HEK293 (cell line): ENCODE results near the gene PITX1.

Source experiments
- CTCF ChIA-PET: fragments of 350-600 bp; formaldehyde crosslinking; extraction: SDS; loops from one replicate; lab custom pipeline; 2021; ENCODE audit warnings: antibody characterized with exemption; lab: Yijun Ruan, JAX
- POLR2A ChIA-PET: fragments of 300-600 bp; formaldehyde crosslinking; extraction: SDS; loops from one replicate; lab custom pipeline; 2020; ENCODE audit warnings: antibody characterized with exemption, inconsistent platforms; lab: Yijun Ruan, JAX
- H3K27ac ChIP-seq: fragments of 200-500 bp; sonication (Bioruptor generic); 2 replicates; pipeline ENCODE4 v1.5.1; 2014; ENCODE audit warnings: low read depth, low read length, control low read depth, inconsistent platforms; ENCODE audit errors: extremely low read depth
- H3K36me3 ChIP-seq, 2 experiments: fragments of 200-500 bp in 1 of 2; sonication (Bioruptor generic) in 1 of 2; 1 replicate in 1 of 2; 2 replicates in 1 of 2; pipeline ENCODE4 v1.5.1; 2014 to 2017; ENCODE audit warnings: inconsistent platforms in 2 of 2, low read length in 2 of 2; ENCODE audit not compliant: control insufficient read depth in 2 of 2, insufficient read depth in 1 of 2
- H3K4me1 ChIP-seq: fragments of 200-500 bp; sonication (Bioruptor generic); 2 replicates; pipeline ENCODE4 v1.5.1; 2014; ENCODE audit warnings: mild to moderate bottlenecking, low read length, inconsistent platforms; ENCODE audit not compliant: control insufficient read depth, insufficient read depth
- H3K4me3 ChIP-seq: 2 replicates; pipeline ENCODE4 v1.5.1; 2011; ENCODE audit warnings: low read depth, mild to moderate bottlenecking, control low read depth, low read length, moderate library complexity
- H3K9me3 ChIP-seq: fragments of 200-500 bp; sonication (Bioruptor generic); 2 replicates; pipeline ENCODE4 v1.5.1; 2014; ENCODE audit warnings: low read depth, low read length, inconsistent platforms; ENCODE audit not compliant: control insufficient read depth, insufficient read depth
- HOXD13 ChIP-seq: sonication (generic); formaldehyde crosslinking; IDR thresholded peaks from 2 replicates; pipeline ENCODE4 v1.8.0; 2022; ENCODE audit warnings: missing genetic modification reagents, borderline replicate concordance
- INSM2 ChIP-seq: fragments of 450-650 bp; formaldehyde crosslinking; IDR thresholded peaks from 2 replicates; pipeline ENCODE4 v1.5.1; 2016; ENCODE audit warnings: missing biosample characterization, missing genetic modification characterization
- KLF1 ChIP-seq: fragments of 450-650 bp; formaldehyde crosslinking; IDR thresholded peaks from 2 replicates; pipeline ENCODE4 v1.5.1; 2016; ENCODE audit warnings: missing biosample characterization, missing genetic modification characterization
- SP7 ChIP-seq: fragments of 450-650 bp; formaldehyde crosslinking; IDR thresholded peaks from 2 replicates; pipeline ENCODE4 v1.5.1; 2016; ENCODE audit warnings: missing biosample characterization, missing genetic modification characterization
- ZBTB10 ChIP-seq: fragments of 450-650 bp; formaldehyde crosslinking; IDR thresholded peaks from 2 replicates; pipeline ENCODE4 v1.5.1; 2016; ENCODE audit warnings: missing biosample characterization, missing genetic modification characterization
- ZIC2 ChIP-seq: fragments of 450-650 bp; formaldehyde crosslinking; IDR thresholded peaks from 2 replicates; pipeline ENCODE4 v1.5.1; 2016; ENCODE audit warnings: missing biosample characterization, missing genetic modification characterization
- ZNF473 ChIP-seq: fragments of 450-650 bp; formaldehyde crosslinking; IDR thresholded peaks from 2 replicates; pipeline ENCODE4 v1.5.1; 2017; ENCODE audit warnings: missing biosample characterization, missing genetic modification characterization
- ZNF518A ChIP-seq: fragments of 450-650 bp; formaldehyde crosslinking; conservative IDR thresholded peaks from 2 replicates; pipeline ENCODE4 v1.5.1; 2016; ENCODE audit warnings: low read depth, missing biosample characterization, missing genetic modification characterization
- ZNF624 ChIP-seq: fragments of 450-650 bp; formaldehyde crosslinking; IDR thresholded peaks from 2 replicates; pipeline ENCODE4 v1.5.1; 2017; ENCODE audit warnings: missing biosample characterization, missing genetic modification characterization
- ZSCAN16 ChIP-seq: fragments of 450-650 bp; formaldehyde crosslinking; IDR thresholded peaks from 2 replicates; pipeline ENCODE4 v1.5.1; 2016; ENCODE audit warnings: missing biosample characterization, missing genetic modification characterization

The PITX1 gene

GRCh38 chr5:135064235-135064570, 30.2 kb upstream of the PITX1 start:
- Histone ChIP-seq H3K36me3 (no peaks in the 10 kb centered on the region), H3K4me3 (no peak overlapping the region), H3K27ac (no peak overlapping the region), H3K4me1 (no peaks in the 10 kb centered on the region), H3K9me3 (no peaks in the 10 kb centered on the region)
- ChIA-PET CTCF (no interaction called here), POLR2A (no interaction called here)
- TF ChIP-seq ZSCAN16 (tag by site-specific recombination) (0 out of 2 replicates have a peak, but pooled peaks have one; percentile 3), ZNF473 (tag by site-specific recombination) (no peak)

GRCh38 chr5:135063511-135064234, 29.6 kb upstream of the PITX1 start:
- ChIA-PET POLR2A (no interaction called here), CTCF (no interaction called here)
- Histone ChIP-seq H3K4me1 (no peaks in the 10 kb centered on the region), H3K36me3 (no peaks in the 10 kb centered on the region), H3K9me3 (no peaks in the 10 kb centered on the region), H3K4me3 (no peak overlapping the region), H3K27ac (no peak overlapping the region)
- TF ChIP-seq ZNF518A: no peak
- TF ChIP-seq HOXD13 (CRISPR knock-in tag): no peak
- peak; percentile 45 for TF ChIP-seq SP7
- TF ChIP-seq ZIC2 (tag by site-specific recombination): peak; percentile 69
- 0 out of 2 replicates have a peak, but pooled peaks have one; percentile 39 for TF ChIP-seq ZSCAN16 (tag by site-specific recombination)
- peak; percentile 25; the same call in 1 of the 2 replicates for TF ChIP-seq KLF1 (tag by site-specific recombination)

GRCh38 chr5:135063056-135063445, 29.0 kb upstream of the PITX1 start:
- Histone ChIP-seq H3K4me1 (no peaks in the 10 kb centered on the region), H3K27ac (no peak overlapping the region), H3K36me3 (no peaks in the 10 kb centered on the region), H3K9me3 (no peaks in the 10 kb centered on the region), H3K4me3 (no peak overlapping the region)
- TF ChIP-seq ZNF624 (tag by site-specific recombination) (no peak), ZBTB10 (no peak), INSM2 (tag by site-specific recombination) (no peak)
- ChIA-PET POLR2A (no interaction called here), CTCF (interaction anchor here (0.6 kb wide), 1 partner anchor 132 kb away, joined by 3 read pairs; no protein-coding TSS in a partner anchor)
